Measurements from ENCODE around the gene TXNDC2. TPM values are rescaled to one million over a fixed set of nuclear protein-coding genes. Genes with fewer than 3 reads are reported as not detected.

TXNDC2 gene
- total RNA-seq, 1 experiment from 2014 or later: 0.12 TPM

GRCh38 chr18:9862686-9863085 lies 23.1 kb upstream of the TXNDC2 start:
- no peak overlapping the region for H3K27ac ChIP-seq (ENCODE audit: low read depth, low read length)
- no TSS peak for BruUV-seq (replicated peaks)
- no peak for ATAC-seq
- no peaks in the 10 kb centered on the region; the same call in 1 of the 2 replicates for H3K9me2 ChIP-seq (ENCODE audit: insufficient read depth)
- no peak overlapping the region for H3K4me2 ChIP-seq (ENCODE audit: low read length)
- H3K4me3 ChIP-seq (replicated peaks in 1 of 2; ENCODE audit: low read depth in 1 of 2, low read length in 2 of 2): no peak overlapping the region
- CTCF ChIA-PET: no interaction called here
- TF ChIP-seq REST (IDR thresholded peaks at IDR 0.05; ENCODE audit: low read depth) (no peak), FOSL1 (IDR thresholded peaks at IDR 0.05; ENCODE audit: low read depth) (no peak), ZNF274 (IDR thresholded peaks at IDR 0.05; ENCODE audit: low read depth, low read length) (no peak), RAD21 (IDR thresholded peaks at IDR 0.05; ENCODE audit: low read depth) (no peak), POLR2AphosphoS5 (IDR thresholded peaks at IDR 0.05; ENCODE audit: low read depth, low read length) (no peak), ATF3 (IDR thresholded peaks at IDR 0.05) (no peak), ZFX (IDR thresholded peaks at IDR 0.05) (no peak), EGR1 (IDR thresholded peaks at IDR 0.05; ENCODE audit: low read depth) (no peak), CTCF (IDR thresholded peaks at IDR 0.05 in 2 of 3, conservative IDR thresholded peaks at IDR 0.05 in 1 of 3; ENCODE audit: borderline replicate concordance in 1 of 3, insufficient read depth in 1 of 3, low read depth in 2 of 3, low read length in 2 of 3) (no peak), CBX3 (IDR thresholded peaks at IDR 0.05; ENCODE audit: low read depth) (no peak), SRF (IDR thresholded peaks at IDR 0.05; ENCODE audit: low read depth) (no peak), EZH2 (IDR thresholded peaks at IDR 0.05) (no peak), SIN3A (IDR thresholded peaks at IDR 0.05; ENCODE audit: low read depth) (no peak), MAX (IDR thresholded peaks at IDR 0.05) (no peak), JUND (IDR thresholded peaks at IDR 0.05) (no peak), POLR2A (IDR thresholded peaks at IDR 0.05; ENCODE audit: borderline replicate concordance, extremely low read depth, insufficient read depth, insufficient read length) (no peak), CEBPB (IDR thresholded peaks at IDR 0.05; ENCODE audit: low read depth) (no peak), ZBTB33 (IDR thresholded peaks at IDR 0.05; ENCODE audit: extremely low read depth, insufficient replicate concordance, low read length) (no peak), SP1 (IDR thresholded peaks at IDR 0.05; ENCODE audit: low read depth) (no peak)
- peaks cover 6 to 11% of the 10 kb centered on the region in 2 experiments; a peak in 2 of 4 replicates for H3K9me3 ChIP-seq (ENCODE audit: control insufficient read depth in 1 of 2, insufficient read depth in 1 of 2, low read depth in 1 of 2, low read length in 2 of 2)
- no peak overlapping the region for H2AFZ ChIP-seq (ENCODE audit: low read depth, low read length, poor library complexity, severe bottlenecking)
- RAD21 ChIA-PET (ENCODE audit: low non-redundant PET in 1 of 2, low total read pairs in 2 of 2, uncharacterized antibody in 2 of 2, unreplicated experiment in 2 of 2): no interaction called here
- peaks cover 0 to 9% of the 10 kb centered on the region in 2 experiments; a peak in 1 of 4 replicates for H3K4me1 ChIP-seq (ENCODE audit: control insufficient read depth in 1 of 2, insufficient read depth in 2 of 2, low read length in 2 of 2)
- no peaks in the 10 kb centered on the region for H3K36me3 ChIP-seq (ENCODE audit: control insufficient read depth in 1 of 2, insufficient read depth in 2 of 2, low read length in 2 of 2)
- intact Hi-C loops (cut with micrococcal nuclease): no loop called here
- H3K9ac ChIP-seq (ENCODE audit: low read length): no peak overlapping the region
- H4K20me1 ChIP-seq (ENCODE audit: insufficient read depth): no peaks in the 10 kb centered on the region
- H3K79me2 ChIP-seq (ENCODE audit: insufficient read depth, low read length): no peaks in the 10 kb centered on the region
- POLR2A ChIA-PET: no interaction called here
- DNase-seq (ENCODE audit: low read depth, low spot score): no peak
- no peaks in the 10 kb centered on the region for H3K27me3 ChIP-seq (ENCODE audit: insufficient read depth, low read length)

All from HCT116 (cell line).